OCI-LY1 (cell line): ENCODE data around the gene ACOX1.

Experiments
- H2AFZ ChIP-seq: fragments of 200-600 bp; sonication (generic), shearing (Covaris generic); 2 replicates; pipeline ENCODE4 v1.6.0; 2014; ENCODE audit warnings: antibody characterized with exemption, mild to moderate bottlenecking, low read length
- H3F3A ChIP-seq: fragments of 200-600 bp; sonication (generic), shearing (Covaris generic); 2 replicates; pipeline ENCODE4 v1.6.0; 2014; ENCODE audit warnings: mild to moderate bottlenecking, antibody characterized with exemption, low read length, moderate library complexity; ENCODE audit not compliant: insufficient read depth
- H3K27ac ChIP-seq: fragments of 200-600 bp; sonication (generic); 2 replicates; pipeline ENCODE4 v1.5.1; 2014; ENCODE audit warnings: low read length, mixed run types, mild to moderate bottlenecking, low read depth; ENCODE audit not compliant: poor library complexity, severe bottlenecking
- H3K27me3 ChIP-seq: fragments of 200-600 bp; sonication (generic); 2 replicates; pipeline ENCODE4 v1.6.0; 2014; ENCODE audit warnings: antibody characterized with exemption, mild to moderate bottlenecking, low read length, moderate library complexity; ENCODE audit not compliant: insufficient read depth
- H3K36me3 ChIP-seq: fragments of 200-600 bp; sonication (generic); 2 replicates; pipeline ENCODE4 v1.6.1; 2014; ENCODE audit warnings: mild to moderate bottlenecking, antibody characterized with exemption, low read length, moderate library complexity, mixed read lengths; ENCODE audit not compliant: insufficient read depth
- H3K4me1 ChIP-seq: fragments of 200-600 bp; sonication (generic); 2 replicates; pipeline ENCODE4 v1.5.1; 2014; ENCODE audit warnings: mild to moderate bottlenecking, low read length, moderate library complexity; ENCODE audit not compliant: insufficient read depth, severe bottlenecking
- H3K4me2 ChIP-seq: fragments of 200-600 bp; sonication (generic), shearing (Covaris generic); 2 replicates; pipeline ENCODE4 v1.6.1; 2014; ENCODE audit warnings: low read length
- H3K4me3 ChIP-seq: fragments of 200-600 bp; sonication (generic); 2 replicates; pipeline ENCODE4 v1.5.1; 2014; ENCODE audit warnings: low read length, low read depth, mild to moderate bottlenecking, mixed read lengths; ENCODE audit not compliant: poor library complexity, severe bottlenecking
- H3K79me2 ChIP-seq: fragments of 200-600 bp; shearing (Covaris generic); 2 replicates; pipeline ENCODE4 v1.6.1; 2016; ENCODE audit warnings: mixed run types, low read length, mixed read lengths; ENCODE audit not compliant: insufficient read depth
- H3K9ac ChIP-seq: fragments of 200-600 bp; sonication (generic), shearing (Covaris generic); 2 replicates; pipeline ENCODE4 v1.6.1; 2014; ENCODE audit warnings: mild to moderate bottlenecking, low read length, mixed read lengths
- H3K9me2 ChIP-seq: fragments of 200-600 bp; sonication (generic), shearing (Covaris generic); 2 replicates; pipeline ENCODE4 v1.6.1; 2014; ENCODE audit warnings: low read depth, mild to moderate bottlenecking, low read length, mixed read lengths
- H3K9me3 ChIP-seq: fragments of 200-600 bp; shearing (Covaris generic); 2 replicates; pipeline ENCODE4 v1.6.1; 2014; ENCODE audit warnings: low read length, mixed read lengths
- H4K20me1 ChIP-seq: fragments of 200-600 bp; sonication (generic), shearing (Covaris generic); 2 replicates; pipeline ENCODE4 v1.6.0; 2016; ENCODE audit warnings: mild to moderate bottlenecking, low read length; ENCODE audit not compliant: insufficient read depth
- CTCF ChIP-seq: fragments of 200-600 bp; sonication (generic), shearing (Covaris generic); IDR thresholded peaks from 2 replicates; pipeline ENCODE4 v1.5.1; 2017; ENCODE audit warnings: mild to moderate bottlenecking, antibody characterized with exemption, low read length, moderate library complexity, mixed read lengths
- EZH2 ChIP-seq: fragments of 200-600 bp; sonication (generic), shearing (Covaris generic); IDR thresholded peaks from 2 replicates; pipeline ENCODE4 v1.8.0; 2017; ENCODE audit warnings: borderline replicate concordance, mixed run types, mild to moderate bottlenecking, antibody characterized with exemption, low read length, moderate library complexity, mixed read lengths

Gene ACOX1

GRCh38 chr17:76007131-76007849, 28.3 kb upstream of the ACOX1 start:
- no peak overlapping the region for H3K4me2 ChIP-seq
- TF ChIP-seq CTCF (no peak), EZH2 (no peak)
- H2AFZ ChIP-seq = no peak overlapping the region
- no peaks in the 10 kb centered on the region for H4K20me1 ChIP-seq
- no peak overlapping the region for H3K9ac ChIP-seq
- H3K79me2 ChIP-seq = no peaks in the 10 kb centered on the region
- peaks cover 8% of the 10 kb centered on the region; the same call in 1 of the 2 replicates for H3K27me3 ChIP-seq
- no peaks in the 10 kb centered on the region for H3K9me2 ChIP-seq
- no peak overlapping the region for H3K4me3 ChIP-seq
- H3K4me1 ChIP-seq = no peaks in the 10 kb centered on the region
- no peaks in the 10 kb centered on the region for H3K9me3 ChIP-seq
- no peaks in the 10 kb centered on the region for H3K36me3 ChIP-seq
- H3K27ac ChIP-seq = no peak overlapping the region
- no peaks in the 10 kb centered on the region for H3F3A ChIP-seq

- no peak overlapping the region for H3K4me3 ChIP-seq
- H4K20me1 ChIP-seq = no peaks in the 10 kb centered on the region
- H3K27me3 ChIP-seq = peaks cover 7% of the 10 kb centered on the region; the same call in 1 of the 2 replicates
- H3K4me2 ChIP-seq = no peak overlapping the region
- no peaks in the 10 kb centered on the region for H3K9me2 ChIP-seq
- TF ChIP-seq EZH2 (no peak), CTCF (peak; percentile 88)
- H2AFZ ChIP-seq = no peak overlapping the region
- H3K36me3 ChIP-seq = no peaks in the 10 kb centered on the region
- H3K9ac ChIP-seq = no peak overlapping the region
- no peaks in the 10 kb centered on the region for H3K4me1 ChIP-seq
- no peaks in the 10 kb centered on the region for H3K79me2 ChIP-seq
- H3K9me3 ChIP-seq = no peaks in the 10 kb centered on the region
- no peaks in the 10 kb centered on the region for H3F3A ChIP-seq
- H3K27ac ChIP-seq = no peak overlapping the region
Measured at GRCh38 chr17:76005263-76006149, 26.5 kb upstream of the ACOX1 start.

- H3K27me3 ChIP-seq = 0 out of 2 replicates have a peak, but pooled peaks cover under 1% of the 10 kb centered on the region
- H3K4me1 ChIP-seq = peaks cover 4% of the 10 kb centered on the region
- no peaks in the 10 kb centered on the region for H3K9me2 ChIP-seq
- H2AFZ ChIP-seq = no peak overlapping the region
- H3K36me3 ChIP-seq = no peaks in the 10 kb centered on the region
- TF ChIP-seq CTCF = no peak
- TF ChIP-seq EZH2 = no peak
- no peak overlapping the region for H3K9ac ChIP-seq
- no peak overlapping the region for H3K4me2 ChIP-seq
- no peak overlapping the region for H3K27ac ChIP-seq
- H3K4me3 ChIP-seq = no peak overlapping the region
- H3K79me2 ChIP-seq = no peaks in the 10 kb centered on the region
- H4K20me1 ChIP-seq = no peaks in the 10 kb centered on the region
- H3K9me3 ChIP-seq = no peaks in the 10 kb centered on the region
- H3F3A ChIP-seq = no peaks in the 10 kb centered on the region
Measured at GRCh38 chr17:76004750-76005262, 25.8 kb upstream of the ACOX1 start.
